ENCODE data around the gene NKX1-2.

GRCh38 chr10:124420254-124420653, 29.6 kb downstream of the NKX1-2 start:
- TF ChIP-seq, protein P1, sequence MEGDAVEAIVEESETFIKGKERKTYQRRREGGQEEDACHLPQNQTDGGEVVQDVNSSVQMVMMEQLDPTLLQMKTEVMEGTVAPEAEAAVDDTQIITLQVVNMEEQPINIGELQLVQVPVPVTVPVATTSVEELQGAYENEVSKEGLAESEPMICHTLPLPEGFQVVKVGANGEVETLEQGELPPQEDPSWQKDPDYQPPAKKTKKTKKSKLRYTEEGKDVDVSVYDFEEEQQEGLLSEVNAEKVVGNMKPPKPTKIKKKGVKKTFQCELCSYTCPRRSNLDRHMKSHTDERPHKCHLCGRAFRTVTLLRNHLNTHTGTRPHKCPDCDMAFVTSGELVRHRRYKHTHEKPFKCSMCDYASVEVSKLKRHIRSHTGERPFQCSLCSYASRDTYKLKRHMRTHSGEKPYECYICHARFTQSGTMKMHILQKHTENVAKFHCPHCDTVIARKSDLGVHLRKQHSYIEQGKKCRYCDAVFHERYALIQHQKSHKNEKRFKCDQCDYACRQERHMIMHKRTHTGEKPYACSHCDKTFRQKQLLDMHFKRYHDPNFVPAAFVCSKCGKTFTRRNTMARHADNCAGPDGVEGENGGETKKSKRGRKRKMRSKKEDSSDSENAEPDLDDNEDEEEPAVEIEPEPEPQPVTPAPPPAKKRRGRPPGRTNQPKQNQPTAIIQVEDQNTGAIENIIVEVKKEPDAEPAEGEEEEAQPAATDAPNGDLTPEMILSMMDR (conservative IDR thresholded peaks at IDR 0.05; ENCODE audit: low read depth, low read length): no peak
- no peak for TF ChIP-seq POLR2A (IDR thresholded peaks at IDR 0.05; ENCODE audit: low read depth, low read length)
- no peak for TF ChIP-seq NFE2L2 (IDR thresholded peaks at IDR 0.05; ENCODE audit: low read depth, low read length)
- no peak for TF ChIP-seq SMC3 (IDR thresholded peaks at IDR 0.05; ENCODE audit: low read depth, low read length)
- no peak for TF ChIP-seq CEBPB (IDR thresholded peaks at IDR 0.05; ENCODE audit: low read depth, low read length)
- TF ChIP-seq FOS (IDR thresholded peaks at IDR 0.05; ENCODE audit: low read depth, low read length): no peak
- TF ChIP-seq, protein P2, sequence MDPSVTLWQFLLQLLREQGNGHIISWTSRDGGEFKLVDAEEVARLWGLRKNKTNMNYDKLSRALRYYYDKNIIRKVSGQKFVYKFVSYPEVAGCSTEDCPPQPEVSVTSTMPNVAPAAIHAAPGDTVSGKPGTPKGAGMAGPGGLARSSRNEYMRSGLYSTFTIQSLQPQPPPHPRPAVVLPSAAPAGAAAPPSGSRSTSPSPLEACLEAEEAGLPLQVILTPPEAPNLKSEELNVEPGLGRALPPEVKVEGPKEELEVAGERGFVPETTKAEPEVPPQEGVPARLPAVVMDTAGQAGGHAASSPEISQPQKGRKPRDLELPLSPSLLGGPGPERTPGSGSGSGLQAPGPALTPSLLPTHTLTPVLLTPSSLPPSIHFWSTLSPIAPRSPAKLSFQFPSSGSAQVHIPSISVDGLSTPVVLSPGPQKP (IDR thresholded peaks at IDR 0.05; ENCODE audit: borderline replicate concordance, low read depth, low read length): no peak
- no peak for TF ChIP-seq RFX5 (IDR thresholded peaks at IDR 0.05; ENCODE audit: low read depth, low read length)
- TF ChIP-seq RAD21 (IDR thresholded peaks at IDR 0.05; ENCODE audit: low read length): no peak
